ENCODE results near the gene ZFAND3.

DNA sequence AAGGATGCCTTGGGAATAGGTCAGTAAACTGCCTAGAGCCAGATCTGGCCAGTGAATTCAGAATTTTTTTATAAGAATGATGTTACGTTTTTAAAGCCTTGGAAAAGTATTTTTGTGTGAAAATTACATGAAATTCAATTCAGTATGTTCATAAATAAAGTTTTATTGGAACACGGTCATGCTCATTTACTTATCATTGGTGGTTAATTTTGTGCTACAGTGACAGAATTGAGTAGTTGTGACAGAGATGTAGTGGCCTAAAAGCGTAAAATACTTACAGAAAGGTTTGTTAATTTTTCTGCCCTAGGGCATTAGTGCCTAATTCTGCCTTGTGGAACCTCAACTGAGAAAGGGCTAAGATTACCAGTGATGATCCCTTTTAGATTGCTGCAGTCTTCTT lies 28.2 kb downstream of the ZFAND3 start:
- no peak for TF ChIP-seq CTCF (IDR thresholded peaks at IDR 0.05)
- TF ChIP-seq POLR2A (IDR thresholded peaks at IDR 0.05): no peak

Measured in adrenal gland (tissue), 5 donors.